Mesenteric fat pad (tissue), 1 donor: ENCODE data around the gene BTNL3. TPM values are rescaled to one million over a fixed set of nuclear protein-coding genes. Genes with fewer than 3 reads are reported as not detected.
A peak's percentile ranks its signal among the peaks of the same experiment; 100 is the strongest.

Experiments used
- DNase-seq: peaks from one replicate; pipeline ENCODE4 v3.0.0-alpha.2; 2020; ENCODE audit warnings: low spot score
- total RNA-seq: library from RNA; stranded (reverse); fragmentation: NEBNext Ultra II Directional; extraction: Animal tissue kit (Norgen Biotek cat#: 25700); gene quantifications from one replicate; pipeline ENCODE4 v1.2.1, GENCODE V29; 2021
- donor health status: DM: yes; HTN: yes; CAD: no.

The BTNL3 gene
- total RNA-seq, 1 donor from 2014 or later = 0.29 TPM

DNA sequence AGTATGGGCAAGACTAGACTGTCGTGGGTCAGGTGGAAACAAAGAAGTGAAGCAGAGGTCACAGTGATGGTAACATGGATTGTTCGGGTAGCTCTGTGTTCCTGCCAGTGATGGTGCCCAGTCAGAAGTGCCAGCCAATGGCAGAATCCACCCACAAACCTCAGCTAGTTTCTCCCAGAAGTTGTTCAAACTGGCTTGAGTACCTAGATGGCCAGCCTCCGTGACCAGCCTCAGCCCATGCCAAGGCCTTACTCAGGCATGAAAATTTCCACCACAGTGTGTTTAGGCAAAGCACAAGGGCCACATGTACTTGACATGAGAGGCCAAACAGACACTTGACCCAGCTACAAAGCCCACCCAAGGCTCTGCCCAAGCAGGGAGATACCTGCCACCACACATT lies 32.0 kb downstream of the BTNL3 start:
- DNase-seq = peak; percentile 43

DNA sequence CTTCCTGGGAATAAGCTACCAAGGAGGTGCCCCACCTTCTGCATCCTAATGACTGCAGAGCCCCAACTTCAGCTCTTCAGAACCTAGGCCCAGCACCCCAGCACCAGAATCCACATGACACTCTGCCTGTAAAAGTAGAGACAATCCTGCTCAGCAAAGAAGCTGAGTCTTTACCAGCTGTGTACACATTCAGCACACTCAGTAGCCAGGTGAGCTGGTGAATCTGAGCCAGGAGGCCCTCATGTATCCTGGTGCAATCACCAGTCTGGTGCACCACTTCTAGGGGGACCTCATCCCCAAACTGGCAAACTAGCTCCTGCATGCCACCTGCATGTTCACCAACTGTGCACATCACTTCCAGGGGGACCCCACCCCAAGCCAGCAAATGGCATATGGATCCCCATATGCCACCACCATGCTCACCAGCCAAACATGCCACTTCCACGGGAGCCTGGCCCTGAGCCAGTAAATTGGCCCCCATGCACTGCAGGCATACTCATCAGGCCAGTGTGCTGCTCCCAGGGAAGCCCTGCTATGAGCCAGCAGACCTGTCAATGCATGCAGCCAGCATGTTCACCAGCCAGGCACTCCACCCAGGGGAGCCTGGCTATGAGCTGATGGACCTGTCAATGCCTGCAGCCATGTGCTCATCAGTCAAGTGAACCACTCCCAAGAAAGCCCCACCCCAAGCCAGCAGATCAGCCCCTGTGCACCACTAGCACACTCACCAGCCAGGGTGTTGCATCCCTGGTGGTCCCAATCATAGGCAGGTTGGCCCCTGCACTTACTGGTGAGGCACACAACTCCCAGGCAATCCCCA lies 35.8 kb downstream of the BTNL3 start:
- peak; percentile 62 for DNase-seq

DNA sequence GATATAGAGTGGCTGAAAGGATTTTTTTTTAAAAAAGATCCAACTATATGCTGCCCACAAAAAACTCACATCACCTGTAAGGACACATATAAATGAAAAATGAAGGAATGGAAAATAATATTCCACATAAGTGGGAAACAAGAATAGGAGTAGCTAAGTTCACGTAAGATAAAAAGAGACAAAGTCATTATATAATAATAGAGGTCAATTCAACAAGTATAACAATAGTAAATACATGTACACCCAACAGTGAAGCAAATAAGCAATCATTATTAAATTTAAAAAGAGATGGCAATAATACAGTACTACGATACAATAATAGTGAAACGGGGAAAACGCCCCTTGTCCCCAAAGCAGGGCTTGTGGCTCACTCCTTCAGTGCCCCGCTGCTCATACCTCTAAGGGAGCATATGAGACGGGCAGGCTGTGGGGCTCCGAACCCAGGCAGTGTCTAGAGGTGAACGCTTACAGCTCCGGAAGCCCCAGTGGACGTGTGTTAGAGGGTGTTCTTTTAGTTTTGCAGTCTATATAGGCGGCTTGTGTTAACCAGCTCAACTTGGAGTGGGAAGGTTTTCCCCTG lies 38.9 kb downstream of the BTNL3 start:
- DNase-seq = no peak

DNA sequence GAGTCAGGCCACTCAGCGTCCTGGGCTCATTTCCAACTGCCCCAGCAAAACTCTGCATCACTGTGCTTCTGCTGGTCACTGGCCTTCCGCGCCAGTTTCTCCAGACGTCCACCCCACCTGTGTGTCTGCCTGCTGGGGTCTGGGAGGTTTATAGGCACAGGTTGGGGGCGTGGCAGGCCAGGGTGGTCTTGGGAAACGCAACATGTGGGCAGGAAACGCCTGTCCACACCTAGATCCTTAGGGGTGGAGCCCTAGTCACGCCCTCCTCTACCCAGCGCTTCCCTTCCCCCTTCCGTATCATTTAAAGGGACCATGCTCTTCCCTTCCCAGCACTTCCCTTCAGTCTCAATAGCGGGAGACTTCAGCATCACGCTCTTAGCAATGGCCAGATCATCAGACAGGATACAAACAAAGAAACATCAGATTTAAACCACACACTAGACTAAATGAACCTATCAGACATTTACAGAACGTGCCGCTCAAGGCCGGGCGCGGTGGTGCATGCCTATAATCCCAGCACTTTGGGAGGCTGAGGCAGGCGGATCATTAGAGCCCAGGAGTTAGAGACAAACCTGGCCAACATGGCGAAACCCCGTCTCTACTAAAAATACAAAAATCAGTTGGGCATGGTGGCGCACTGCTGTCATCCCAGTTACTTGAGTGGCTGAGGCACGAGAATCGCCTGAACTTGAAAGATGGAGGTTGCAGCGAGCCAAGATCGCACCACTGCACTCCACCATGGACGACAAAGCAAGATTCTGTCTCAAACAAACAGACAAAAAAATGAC lies 39.6 kb downstream of the BTNL3 start:
- peak; percentile 76 for DNase-seq

DNA sequence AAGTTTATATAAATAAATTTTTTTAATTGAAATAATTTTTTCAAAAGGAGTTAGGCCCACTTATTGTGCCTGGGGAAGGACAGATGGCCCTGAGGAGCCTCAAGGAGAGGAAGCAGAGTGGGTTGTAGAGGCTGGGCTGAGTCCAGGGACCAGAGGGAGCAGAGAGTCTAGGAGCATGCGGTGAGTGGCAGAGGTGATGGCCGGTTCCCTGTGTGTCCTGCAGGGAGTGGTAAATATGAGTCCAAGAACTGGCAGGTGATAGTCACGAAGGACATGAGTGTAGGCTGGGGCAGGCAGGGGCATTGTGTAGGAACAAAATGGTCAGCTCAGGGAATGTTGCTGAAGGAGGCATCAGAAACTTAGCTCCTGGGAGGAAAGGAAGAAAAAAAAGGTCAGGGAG lies 43.1 kb downstream of the BTNL3 start:
- peak; percentile 85 for DNase-seq

DNA sequence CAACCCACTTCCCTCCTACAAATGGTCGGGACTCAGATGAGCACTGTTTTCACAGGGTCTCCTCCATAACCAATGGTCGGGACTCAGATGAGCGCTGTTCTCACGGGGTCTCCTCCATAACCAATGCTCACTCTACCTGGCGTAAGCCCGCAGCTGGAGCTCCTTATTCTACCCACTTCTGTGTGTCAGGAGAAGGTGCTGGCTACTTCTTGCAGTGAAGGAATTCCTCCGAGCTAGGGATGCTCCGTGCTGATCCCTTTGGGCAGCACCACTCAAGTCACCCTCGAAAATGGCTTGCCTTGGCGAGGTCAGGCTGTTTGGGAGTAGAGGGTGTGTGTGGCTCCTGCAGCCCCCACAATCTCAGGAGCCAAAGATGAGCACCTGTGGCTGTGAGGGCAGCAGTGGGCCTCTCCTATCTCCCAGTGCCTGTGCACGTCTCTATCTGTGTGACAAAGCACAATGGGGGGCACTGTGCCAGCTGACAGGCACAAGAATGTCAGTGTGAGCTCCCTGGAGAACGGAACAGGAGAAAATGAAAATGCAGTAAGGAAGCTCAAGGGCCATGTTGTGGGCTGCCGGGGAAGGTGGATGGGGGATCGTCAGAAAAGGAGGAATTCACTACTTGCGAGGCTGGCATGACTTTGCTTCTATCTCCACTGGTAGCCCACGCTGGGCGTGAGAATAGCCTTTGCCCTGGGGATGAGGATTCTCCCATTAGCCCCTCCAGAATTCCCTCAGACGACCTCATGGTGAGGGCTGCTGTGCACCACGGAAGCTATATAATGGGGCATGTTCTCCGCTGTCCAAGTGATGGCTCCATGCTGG lies 47.6 kb downstream of the BTNL3 start:
- peak; percentile 72 for DNase-seq

DNA sequence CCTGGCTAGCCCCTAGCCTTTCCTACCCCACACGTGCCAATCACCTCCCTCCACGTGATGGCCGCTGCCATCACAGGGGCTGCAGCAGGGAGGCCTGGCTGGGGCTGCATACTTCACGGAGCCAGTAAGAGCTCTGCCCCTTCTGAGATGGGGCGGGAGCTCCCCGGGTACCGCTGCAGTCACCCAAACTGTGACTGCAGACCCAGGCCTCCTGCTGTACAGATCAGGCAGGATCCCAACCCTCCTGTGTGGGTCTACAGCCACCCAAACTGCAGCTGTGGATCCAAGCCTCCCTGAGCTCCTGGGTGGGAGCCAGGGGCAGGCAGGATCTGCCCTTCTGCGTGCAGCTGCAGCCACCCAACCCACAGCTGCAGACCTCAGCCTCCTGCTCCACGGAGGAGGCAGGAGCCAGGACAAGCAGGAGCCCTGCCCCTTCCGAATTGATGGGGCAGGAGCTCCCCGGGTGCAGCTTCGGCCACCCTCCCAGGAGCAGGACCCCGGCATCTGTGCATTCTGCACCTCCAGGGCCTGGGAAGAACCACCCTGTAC lies 48.2 kb downstream of the BTNL3 start:
- DNase-seq = peak; percentile 51

DNA sequence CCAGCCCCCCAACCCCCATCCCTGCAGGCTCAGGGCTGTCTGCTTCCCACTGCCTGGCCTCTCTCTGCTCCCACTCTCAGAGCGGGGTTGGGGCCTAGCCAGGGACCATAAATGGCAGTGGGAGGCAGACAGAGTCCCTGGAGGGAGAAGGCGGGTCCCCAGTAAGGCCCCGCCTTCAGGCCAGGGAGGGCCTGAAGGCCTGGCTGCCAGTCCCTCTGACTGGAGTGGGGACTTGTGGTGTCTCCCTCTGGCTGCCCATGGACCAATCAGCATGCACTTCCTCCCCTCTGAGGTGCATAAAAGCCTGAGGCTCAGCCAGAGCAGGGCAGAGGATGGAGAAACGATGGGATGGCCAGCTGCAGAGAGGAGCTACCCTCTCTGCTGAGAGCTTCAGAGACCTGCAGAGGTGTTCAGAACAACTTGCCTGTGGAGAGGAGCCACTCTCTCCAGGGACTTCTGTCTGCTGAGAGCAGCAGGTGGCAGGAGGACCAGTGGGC lies 48.8 kb downstream of the BTNL3 start:
- DNase-seq = peak; percentile 30

DNA sequence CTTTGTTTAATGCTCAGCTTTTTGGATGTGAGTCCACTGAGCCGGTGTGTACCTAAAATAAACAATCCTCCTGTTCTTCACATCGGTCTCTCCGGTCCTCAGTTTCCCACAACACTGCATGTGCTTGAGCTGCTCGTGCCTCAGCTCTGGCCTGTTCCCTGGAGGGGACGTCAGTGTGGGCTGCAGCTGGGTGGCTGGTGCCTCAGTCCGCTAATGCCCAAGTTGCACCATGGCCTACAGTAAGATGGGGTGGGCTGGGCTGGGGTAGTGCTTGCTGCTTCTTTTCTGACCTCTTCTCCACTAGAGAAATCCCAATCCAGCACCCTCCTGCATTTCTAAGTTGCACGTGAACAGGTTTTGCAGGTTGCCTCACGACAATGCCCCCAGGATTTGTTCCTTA lies 50.8 kb downstream of the BTNL3 start:
- DNase-seq = peak; percentile 43

DNA sequence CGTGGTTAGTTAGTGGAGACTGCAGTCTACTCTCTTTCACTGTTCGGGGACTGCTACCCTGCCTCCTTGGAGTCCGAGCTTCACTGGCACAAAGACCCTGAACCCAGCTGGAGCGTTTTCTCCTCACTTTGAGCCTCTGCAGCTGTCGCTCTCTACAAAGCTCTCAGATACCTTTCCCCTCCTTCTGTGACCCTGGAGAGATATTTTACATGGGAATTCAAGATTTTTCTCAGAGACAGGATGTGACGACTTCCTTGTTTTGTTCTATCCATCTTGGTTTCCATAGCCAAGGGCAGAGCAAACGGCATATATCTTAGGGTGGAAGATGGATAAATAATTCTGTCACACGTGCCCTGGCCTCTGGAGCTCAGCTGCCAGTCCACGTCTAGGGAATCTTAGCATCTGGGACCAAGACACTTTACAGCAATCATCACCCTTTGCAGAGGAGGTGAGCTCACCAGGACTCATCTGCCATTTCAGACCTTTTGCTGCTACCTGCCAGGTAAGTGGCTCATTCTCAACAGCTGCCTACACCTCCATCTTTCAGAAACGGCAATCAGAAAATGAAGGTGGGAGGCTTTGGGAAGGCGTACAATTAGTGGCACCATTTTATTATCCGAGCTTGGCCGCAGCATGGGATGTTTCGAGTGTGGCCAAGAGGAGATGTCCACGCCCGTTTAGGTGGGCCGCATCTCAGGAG lies 51.4 kb downstream of the BTNL3 start, which contains the start of gene BTNL9:
BTNL9 (plus strand) TSS at position 336 of the 700 bp plus-strand sequence. CDS start 5,224 bp downstream, outside the sequence.
- DNase-seq = peak; percentile 51

DNA sequence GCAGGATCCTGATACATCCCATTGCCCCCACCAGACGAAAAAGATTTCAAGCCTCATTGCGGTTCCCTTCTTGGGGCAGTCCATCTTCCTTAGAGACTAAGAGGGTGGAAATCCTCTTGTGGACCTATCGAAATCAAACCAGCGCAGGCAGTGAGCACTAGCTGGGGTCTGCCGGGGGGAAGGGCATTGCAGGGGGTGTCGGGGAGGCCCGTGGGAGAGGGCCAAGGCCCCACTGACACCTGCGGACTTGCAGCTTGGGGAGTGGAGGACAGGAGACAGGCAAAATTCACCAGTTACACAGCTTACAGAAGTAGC lies 51.9 kb downstream of the BTNL3 start:
- DNase-seq = peak; percentile 75

DNA sequence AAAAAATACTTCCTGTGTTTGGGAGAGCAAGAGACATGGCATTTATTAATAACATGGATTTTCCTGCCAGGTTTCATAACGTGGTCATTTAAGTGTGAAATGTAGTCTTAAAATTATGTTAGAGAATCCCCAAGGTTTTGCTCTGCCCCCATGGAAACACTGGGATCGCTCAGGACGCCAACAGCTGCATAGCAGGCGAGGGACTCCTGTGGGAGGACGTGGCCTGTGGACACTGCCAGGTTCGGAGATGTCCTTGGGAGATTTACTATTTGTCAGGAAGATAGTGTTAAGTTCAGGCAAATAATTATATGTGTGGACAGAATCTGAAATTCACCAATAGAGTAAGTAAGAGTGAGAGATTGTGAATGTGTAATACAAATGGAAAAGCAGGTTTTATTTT lies 52.4 kb downstream of the BTNL3 start:
- no peak for DNase-seq

DNA sequence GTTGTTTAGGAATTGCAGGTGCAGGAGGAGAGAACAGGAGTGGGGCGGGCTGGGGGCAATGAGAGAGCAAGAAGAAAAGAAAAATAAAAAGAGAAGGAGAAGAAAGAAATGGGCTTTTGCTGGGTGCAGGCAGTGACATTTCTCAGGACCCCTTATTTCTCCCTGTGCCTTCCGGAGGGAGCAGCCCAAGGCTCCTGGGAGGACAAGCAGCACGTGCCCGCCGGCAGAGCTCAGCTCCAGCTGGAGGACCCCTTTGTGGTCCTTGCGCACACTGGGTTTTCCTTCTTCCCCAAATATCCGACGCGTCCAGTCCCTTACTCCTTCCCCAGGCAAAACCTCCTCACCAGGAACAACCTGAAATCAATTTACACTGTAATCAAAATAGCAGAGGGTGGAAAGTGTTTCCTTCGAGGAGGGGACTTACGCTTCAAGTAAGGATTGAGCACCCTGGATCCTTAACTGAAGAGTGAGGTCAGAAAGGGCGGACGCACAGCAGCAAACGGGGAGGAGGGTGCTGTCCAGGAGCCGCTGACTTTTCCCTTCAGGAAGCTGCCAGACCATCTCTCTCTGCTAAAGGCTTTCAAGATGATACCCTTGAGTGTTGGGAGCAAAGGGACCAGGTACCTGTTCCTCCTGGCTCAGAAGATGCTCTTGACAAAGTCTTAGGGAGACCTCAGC lies 53.5 kb downstream of the BTNL3 start:
- DNase-seq = peak; percentile 30

DNA sequence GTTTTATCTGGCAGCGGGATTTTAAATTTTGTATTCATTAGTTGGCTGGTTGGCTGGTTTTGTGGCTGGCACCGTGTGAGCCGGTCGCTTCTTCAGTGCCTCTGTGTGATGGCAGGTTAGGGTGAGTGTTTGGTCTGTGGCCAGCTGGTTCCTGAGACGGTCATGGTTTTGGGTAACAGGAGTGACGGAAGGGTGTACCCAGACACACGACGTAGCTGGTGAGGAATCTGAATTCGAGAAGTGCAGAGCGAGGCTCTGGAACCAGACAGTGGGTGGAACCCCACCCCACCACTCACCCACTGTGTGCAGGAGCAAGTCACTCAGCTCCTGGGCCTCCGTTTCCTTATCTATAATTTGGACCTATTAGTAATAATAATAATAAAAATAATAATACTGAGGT lies 54.1 kb downstream of the BTNL3 start:
- peak; percentile 51 for DNase-seq

DNA sequence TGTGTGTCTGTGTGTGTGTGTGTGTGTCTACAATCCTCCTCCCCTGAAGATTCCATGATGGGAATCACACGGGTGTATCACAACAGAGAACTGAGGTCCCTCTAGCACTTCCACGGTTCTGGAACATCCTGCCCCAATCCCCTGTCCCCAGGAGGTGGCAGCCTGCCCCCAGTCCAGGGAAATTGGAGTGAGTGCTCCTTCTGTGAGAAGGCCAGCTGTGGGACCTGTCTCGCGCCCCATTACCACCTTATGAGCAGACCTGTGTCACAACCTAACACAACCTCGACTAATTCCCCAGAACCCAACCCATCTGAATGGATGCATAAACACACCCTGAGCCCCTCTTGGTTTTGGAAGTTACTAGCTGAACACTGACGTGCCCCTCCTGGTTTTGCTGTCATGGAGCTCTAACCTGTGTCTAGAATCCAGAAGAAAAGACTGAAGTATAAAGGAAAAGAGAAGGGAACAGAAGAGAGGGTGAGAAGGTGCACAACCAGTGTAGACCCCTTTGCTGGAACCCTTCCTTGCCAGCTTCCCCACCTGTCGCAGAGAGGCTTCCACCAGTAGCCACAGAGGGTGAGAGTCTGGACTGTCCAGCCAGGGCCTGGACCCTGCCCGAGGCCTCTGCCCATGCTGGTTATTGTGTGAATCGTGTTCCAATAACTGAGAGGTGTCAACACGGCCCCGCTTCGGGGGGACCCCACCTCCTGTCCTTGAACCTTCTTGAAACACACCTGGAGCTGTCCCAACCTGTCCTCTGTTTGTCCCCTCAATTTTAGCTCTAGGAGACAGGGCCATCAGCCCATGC lies 54.8 kb downstream of the BTNL3 start:
- DNase-seq = peak; percentile 67

DNA sequence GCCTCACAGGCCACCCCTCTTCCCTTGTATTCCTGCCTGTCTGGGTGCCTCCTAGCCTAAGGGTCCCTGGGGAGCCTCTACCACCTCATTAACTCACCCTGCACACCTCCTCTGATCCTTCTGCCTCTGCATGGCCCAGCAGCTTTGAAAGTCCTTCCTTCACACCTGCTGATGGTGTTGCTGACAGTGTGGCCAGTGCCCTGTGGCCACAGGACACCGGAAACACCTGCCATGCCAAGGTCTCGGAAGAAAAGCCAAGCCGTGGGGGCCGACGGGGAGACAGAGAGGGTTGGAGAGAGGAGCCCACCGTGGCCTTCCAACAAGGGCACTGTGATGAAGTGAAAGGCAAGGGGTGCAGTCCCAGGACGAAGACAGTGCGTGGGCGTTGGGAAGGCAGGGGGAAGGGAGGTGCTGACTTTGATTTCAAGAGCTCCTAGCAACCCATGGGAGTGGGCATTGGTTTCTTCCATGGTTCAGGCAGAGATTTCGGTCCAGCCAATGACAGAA lies 55.5 kb downstream of the BTNL3 start:
- DNase-seq = peak; percentile 83

DNA sequence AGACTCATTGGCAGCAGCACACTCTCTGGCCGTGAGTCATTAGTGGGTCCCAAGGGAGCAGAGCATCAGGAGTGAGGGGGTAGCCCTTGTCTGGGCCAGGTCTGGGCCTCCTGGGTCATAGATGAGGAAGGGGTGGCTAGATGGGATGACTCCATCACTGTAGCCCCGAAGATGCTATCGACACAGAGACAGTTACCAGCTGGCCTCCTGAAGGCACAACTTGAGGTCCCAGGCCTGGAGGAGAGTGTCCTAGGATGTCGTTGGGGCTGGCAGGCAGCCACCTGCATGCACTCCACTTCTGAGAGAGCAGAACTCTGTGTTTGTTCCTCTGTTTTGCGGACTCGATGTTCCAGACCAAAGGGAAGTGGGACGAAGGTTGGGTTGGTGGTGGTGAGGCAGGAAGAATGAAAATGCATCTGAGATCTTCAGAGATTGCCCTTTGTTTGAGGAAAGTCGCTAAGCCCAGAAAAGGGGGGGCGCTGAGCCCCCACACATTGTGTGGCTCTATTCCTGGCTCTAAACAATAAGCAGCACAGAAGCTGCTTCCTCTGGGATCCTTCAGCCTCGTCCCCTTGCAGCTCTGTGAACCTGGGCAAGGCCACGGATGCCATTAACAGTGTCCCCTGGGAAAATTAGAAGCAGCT lies 56.1 kb downstream of the BTNL3 start:
- DNase-seq = peak; percentile 78

DNA sequence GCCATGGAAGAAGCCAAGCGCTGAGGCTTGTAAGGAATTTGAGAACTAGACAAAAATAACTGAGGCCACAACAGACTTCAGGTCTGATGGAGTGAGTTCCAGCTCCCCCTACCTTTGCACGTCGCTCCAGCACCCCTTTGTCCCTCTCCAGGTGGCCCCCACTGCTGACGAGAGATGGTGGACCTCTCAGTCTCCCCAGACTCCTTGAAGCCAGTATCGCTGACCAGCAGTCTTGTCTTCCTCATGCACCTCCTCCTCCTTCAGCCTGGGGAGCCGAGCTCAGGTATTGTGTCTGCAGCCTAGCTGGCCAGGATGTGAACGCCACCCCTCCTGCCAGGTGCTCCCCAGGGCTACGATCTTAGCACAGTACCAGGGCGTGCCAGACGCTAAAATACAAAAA lies 56.7 kb downstream of the BTNL3 start:
- peak; percentile 43 for DNase-seq
